ENCODE measurements around the gene ZNF385C.

Gene ZNF385C

GRCh38 chr17:42104264-42104663 lies 6.0 kb upstream of the ZNF385C start:
- no peak for DNase-seq (ENCODE audit: insufficient read length, low spot score)
- FAIRE-seq, result no peak
- TF ChIP-seq CTCF (IDR thresholded peaks at IDR 0.05; ENCODE audit: insufficient read depth, missing control alignments), result no peak

- no peak for DNase-seq (ENCODE audit: insufficient read length, low spot score)
- no peak for TF ChIP-seq CTCF (IDR thresholded peaks at IDR 0.05; ENCODE audit: insufficient read depth, missing control alignments)
- FAIRE-seq, result no peak
Observed at GRCh38 chr17:42103221-42103954, 5.1 kb upstream of the ZNF385C start.

- FAIRE-seq (no peak), DNase-seq (ENCODE audit: insufficient read length, low spot score) (peak; percentile 95)
- peak; percentile 97 for TF ChIP-seq CTCF (IDR thresholded peaks at IDR 0.05; ENCODE audit: insufficient read depth, missing control alignments)
Observed at GRCh38 chr17:42101513-42102292, 3.4 kb upstream of the ZNF385C start.

GRCh38 chr17:42098730-42099399 lies 592 bp upstream of the ZNF385C start:
- no peak for FAIRE-seq
- no peak for DNase-seq (ENCODE audit: insufficient read length, low spot score)
- TF ChIP-seq CTCF (IDR thresholded peaks at IDR 0.05; ENCODE audit: insufficient read depth, missing control alignments), result no peak

- no peak for TF ChIP-seq CTCF (IDR thresholded peaks at IDR 0.05; ENCODE audit: insufficient read depth, missing control alignments)
- FAIRE-seq (no peak), DNase-seq (ENCODE audit: insufficient read length, low spot score) (no peak)
Observed at GRCh38 chr17:42096360-42097111, 1.7 kb downstream of the ZNF385C start.

- TF ChIP-seq CTCF (IDR thresholded peaks at IDR 0.05; ENCODE audit: insufficient read depth, missing control alignments), result no peak
- DNase-seq (ENCODE audit: insufficient read length, low spot score), result no peak
- FAIRE-seq, result no peak
Observed at GRCh38 chr17:42094375-42095069, 3.8 kb downstream of the ZNF385C start.

Data from D721Med (cell line).